Activated CD4-positive, alpha-beta T cell treated with anti-CD3 and anti-CD28 coated beads, Interleukin-2, Interleukin-4, amounts not matched to agents 100 ng/mL and 50 ng/mL, durations not matched to agents 16 hours and 8 hours (primary cell): ENCODE data around the gene LRFN2.

Experiments used
- DNase-seq: peaks from one replicate; pipeline ENCODE4 v3.0.0-alpha.2; 2020; ENCODE audit warnings: low spot score

The LRFN2 gene

DNA sequence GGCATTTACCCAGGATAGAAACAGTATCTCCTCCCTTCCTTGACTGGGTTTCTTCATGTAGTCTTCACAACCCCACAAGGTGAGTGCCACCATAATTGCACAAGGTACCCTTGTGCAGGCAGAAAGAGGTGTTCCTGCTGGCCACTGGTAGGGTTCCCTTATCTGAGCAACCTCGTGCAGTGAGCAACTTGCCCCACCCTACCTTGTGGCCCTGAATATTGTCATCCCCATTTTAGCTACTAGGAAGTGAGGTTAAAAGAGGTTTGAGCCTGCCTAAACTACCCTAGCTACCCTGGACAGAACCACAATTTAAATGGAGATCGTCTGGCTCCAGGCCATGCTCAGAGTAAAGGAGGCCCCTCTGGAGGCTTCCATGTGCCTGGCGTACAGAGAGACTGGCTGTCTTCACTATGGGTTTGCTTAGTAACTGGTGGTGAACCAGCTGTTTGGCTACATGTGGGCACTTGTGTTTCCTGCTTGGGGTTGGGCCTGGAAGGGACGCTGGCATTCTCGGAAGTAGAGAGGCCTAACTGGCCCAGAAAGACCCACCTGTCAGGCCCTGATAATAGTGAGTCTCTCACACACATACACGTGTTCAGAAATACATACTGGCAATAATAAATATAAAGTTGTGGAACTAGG is 148.8 kb downstream of the LRFN2 start:
- DNase-seq: no peak

DNA sequence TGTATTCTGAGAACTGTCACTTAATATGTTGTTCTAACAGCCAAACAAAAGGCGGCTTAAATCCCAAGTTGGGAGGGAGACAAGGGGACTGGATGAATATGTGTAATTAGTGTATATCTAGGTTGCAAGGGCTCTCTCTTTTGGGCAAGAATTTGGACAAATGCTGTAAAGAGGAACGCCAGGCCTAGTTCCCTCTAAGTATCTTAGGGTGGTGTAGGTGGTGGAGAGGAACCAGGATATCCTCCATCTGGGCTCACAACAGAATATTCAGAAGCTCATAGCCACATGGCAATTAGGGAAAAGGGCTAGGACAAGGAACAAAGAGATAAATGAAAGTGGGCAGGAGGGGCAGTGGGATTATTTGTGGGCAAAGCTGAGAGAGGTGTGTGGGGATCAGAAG is 149.5 kb downstream of the LRFN2 start:
- DNase-seq: no peak

DNA sequence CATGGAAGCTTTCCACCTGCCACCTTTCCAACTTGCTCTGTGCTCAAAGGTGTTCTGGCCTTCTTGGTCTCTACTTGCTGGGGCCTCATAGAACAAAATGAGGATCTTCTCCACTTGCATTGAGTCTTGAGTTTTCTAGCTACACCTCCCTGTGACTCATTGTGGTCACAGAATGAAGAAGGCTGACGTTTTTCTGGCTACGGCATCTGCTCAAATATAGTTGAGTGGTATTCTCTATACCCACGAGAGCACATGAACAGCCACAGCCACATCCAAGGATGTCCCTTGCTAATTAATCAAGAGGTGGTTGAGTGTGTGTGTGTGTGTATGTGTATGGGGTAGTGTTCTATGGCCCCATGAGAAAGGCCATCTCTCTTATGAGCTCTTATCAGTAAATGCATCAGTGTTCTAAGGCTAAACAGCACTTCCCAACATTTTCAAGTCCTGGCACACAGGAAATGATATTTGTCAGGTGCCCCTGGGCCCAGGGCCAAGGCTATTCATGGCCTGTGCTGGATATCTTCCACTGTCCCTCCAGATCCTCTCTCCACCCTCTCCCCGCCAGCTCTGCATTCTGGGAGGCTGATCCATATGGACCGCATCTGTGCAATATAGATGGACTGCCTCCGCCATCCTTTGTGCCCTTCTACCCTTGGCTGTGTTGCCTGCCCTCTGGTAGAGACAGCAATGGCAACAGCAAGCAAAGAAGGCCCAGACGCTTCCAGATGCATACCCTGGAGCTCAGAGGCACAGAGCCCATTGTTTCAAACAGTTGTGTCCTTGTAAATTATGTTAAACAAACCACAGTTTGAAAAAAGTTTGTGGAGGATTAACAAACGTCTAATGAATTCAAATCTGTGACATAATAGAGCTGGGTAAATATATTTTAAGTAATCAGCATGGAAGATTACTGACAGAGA is 150.2 kb downstream of the LRFN2 start:
- DNase-seq: peak; percentile 29

DNA sequence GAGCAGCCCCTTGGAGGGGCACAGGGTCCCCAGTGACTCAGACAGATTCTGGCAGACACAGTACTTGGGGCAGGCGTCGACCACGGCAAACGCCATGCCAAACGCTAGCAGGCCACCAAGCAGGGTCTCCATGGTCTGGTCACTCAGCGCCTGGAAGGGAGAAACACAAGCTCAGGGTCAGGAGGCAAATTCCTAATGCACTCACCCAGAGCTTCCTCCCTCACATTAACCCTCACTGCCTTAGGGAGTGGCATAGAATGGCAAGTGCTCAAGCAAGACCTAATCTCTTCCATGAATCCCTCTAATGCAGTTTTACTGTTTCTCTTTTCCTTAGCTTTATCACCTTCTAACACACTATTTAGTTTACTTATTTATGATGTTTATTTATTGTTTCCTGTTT is 154.2 kb downstream of the LRFN2 start:
- no peak for DNase-seq

DNA sequence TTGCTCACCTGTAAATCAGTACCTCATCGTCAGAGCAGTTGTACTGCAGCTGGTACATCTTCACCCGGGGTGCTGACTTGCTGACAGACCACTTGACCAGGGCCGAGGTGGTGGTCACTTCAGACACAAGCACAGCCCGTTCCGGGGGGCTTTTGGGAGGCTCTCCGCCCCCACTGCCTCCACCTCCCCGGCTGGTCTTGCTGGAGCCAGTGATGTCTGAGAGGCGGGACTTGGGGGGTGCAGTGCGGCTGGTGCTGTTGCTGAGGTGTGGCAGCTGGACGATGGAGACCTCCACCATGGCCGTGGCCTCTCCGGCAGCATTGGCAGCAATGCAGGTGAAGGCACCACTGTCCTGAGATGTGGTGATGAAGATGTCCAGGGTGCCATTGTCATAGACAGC is 155.5 kb downstream of the LRFN2 start:
- DNase-seq: no peak

DNA sequence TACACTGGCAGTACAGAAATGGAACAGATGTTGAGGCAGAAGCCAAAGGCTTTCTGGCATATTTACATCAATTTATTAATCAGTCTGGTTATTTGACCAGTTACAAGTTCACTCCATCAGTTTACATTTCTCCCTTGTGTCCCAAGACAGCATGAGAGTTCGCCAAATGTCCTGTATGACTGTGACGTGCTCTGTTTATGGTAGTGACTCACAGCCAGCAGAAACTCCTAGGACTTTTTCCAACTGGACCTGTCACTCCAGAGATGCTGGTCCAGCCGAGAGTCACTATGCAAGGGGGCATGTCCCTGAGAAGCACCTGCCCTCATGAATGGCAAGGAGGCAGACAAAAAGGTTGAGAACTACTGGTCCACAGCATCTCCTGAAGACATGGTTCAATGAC is 160.0 kb downstream of the LRFN2 start:
- no peak for DNase-seq

DNA sequence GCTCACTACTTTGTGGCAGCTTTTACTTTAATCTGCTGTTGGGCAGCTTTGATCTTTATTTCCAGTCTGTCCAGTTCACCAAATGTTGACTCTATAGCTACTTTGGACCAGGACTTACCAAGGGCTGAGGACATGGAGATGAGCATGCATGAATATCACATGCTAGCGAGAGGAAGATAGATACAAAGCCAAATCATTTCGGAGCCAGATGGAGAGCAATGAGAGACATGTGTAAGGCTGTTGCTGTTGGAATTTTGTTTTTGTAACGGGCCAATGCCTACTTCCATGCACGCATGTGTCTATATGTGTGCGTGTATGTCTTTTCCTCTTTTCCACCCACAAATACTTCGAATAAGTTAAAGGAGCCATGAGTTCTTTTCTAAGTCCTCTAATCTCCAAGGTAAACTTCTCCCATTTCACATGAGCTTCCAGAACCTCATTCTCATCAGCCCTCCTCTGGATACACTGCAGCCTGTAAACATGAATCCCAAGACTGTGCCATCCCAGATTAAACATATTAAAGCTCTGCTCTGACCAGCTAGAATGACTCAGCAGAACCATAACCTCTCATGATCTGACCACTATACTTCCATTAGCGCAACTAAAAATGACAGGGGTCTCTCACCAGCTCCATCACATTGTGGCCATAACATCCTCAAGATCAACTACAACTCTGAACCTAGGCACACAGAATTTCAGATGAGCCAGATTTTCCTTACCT is 160.7 kb downstream of the LRFN2 start:
- DNase-seq: no peak

DNA sequence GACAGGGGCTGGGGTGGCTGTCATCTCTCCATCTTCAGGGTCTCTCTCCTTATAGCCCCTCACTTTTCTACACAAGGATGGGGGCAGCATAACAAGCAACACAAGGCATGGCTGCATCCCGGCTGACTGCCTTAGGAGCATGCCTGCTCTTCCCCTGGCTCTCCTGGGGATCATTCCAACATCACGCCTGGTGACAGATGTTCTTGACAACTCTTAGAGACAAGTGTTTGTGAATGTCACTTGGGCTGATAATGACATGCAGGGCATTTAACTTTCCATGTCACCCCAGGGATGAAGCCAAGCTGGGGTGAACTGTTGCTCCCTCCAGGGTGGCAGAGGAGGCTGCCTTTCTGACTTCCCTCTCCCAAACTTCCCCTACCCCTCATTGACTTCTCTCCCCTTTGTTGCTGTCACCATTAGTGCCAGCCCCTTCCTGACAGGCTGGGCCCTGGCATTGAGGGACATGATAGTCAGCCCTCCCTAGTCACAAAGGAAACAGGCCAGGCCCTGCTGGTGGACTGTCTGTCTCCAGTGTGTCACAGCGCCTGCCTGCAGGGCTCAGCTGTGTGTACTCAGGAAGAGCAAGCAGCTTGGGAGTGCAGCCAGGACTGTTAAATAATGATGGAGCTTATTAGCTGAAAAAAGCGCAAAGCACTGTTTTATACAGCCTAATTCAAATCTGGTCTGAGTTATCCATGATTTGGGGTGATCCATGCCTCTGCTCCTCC is 161.8 kb downstream of the LRFN2 start:
- DNase-seq: no peak

DNA sequence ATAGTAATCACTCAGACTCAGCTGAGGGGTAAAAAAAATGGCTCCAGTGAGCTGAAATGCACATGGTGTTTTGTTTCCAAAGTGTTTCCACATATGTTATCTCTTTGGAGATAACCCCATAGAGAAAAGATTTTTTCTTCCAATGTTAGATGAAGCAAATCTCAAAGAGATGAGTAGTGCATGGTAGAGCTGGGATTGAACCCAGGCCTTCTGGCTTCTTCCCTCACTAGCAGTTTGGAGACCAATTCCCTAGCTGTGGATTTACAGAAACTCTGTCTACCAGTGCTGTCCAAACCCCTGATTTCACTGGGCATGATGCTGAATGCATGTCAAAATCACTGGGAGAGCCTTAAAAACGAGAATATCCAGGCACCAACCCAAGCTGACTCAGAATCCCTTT is 165.1 kb downstream of the LRFN2 start:
- no peak for DNase-seq

DNA sequence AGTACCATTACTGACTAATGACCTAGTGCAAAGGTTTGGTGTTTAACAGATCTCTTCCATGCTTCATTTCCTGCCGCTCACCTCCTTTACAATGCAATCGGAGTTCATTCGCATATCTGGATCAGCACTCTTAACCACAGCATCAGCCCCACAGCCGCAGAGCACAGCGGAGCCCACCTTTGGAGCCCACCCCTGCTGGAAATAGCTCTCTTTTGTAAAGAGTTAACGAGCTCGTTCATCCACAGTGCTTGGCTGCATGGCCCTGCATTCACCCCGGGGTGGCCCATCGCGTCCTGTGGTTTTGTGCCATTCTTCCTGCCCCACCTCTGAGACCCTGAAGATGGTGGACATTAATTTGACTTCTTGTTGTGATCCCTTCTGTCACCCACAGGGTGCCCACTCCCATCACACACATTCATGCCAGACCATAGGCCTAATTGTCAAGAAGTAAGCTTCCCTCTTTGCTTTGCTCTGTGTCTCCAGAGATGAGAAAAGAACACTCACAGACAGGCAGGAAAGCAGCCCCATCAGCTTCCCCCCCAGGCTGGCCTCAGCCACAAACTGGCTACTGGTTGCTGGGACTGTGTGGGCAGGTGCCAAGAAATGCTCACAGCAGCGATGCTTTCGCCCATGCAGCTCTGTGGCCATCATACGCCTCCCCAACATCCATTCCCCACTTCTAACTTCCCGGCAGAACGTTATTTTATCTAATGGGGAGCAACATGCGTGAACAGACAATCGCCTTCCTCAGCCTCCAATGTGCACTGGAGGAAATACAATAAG is 167.0 kb downstream of the LRFN2 start:
- no peak for DNase-seq

DNA sequence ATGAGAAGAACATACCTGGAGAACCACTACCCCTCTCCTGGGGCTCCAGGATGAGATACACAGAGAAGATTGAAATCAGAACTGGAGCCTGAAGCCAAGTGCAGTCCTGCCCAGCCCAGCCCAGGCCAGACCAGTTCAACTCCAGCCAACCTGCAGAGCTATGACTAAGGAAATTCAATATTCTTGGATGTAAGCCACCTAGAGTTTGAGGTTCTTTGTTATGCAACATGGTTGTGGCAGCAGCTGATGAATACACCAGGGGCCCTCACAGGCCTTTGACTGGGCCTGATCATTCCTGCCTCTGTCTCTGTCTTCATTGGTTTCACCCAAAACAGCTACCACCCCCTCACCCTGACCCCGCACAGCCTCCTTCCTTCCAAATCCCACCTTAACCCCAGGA is 167.8 kb downstream of the LRFN2 start:
- no peak for DNase-seq

DNA sequence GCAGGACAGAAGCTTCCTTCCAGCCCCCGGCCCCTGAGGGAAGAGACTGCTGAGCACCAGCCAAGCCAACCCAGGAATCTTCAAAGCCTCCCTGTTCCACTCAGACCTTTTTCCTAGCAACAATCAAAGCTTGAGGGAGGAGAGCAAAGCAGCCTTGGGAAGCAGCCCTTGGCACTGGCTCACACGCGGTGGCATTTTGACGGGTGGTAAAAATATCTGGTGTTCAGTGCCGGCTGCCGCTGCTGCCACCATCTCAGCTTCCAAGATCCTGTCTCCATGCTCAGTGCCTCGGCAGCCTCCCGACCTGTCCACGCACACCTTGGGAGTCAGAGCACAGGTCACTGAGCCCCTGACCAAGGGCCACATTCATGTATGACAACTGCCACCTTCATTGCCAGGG is 170.1 kb downstream of the LRFN2 start:
- DNase-seq: no peak

DNA sequence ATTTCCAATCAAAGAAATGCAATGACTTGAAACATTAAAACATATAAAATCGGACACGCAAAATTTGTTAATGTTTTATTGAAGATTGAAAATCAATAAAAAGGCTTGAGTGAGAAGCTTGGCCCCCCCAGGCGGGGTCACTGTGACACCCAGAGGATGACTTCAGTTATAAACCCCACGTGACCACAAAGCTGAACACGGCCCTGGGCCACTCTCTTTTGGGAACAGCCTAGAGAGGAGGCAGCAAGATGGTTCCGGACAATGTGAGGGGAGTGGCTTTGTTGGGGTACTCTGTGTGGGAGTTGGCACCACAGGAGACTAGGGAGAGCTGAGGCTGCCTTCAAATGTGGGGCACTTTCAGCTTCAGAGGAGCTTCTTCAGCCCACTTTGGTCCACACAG is 172.5 kb downstream of the LRFN2 start:
- DNase-seq: no peak

DNA sequence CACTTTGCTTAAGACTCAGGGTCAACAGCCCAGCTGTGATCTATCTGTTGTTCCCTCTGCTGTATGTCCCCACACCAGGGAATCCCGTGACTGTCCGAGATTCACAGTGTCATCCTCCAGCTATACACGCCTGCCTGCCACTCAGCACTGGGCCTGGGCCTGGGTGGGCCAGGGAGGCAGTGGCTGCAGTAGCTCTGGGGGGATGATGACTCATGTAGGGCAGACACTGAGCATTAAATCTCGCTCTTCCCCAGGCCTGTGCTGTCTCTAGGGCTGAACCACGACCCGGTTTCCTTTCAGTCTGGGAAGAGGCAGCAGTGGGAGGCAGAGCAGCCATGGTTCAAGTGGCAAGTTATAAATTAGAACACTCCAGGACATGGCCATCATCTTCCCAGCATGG is 173.9 kb downstream of the LRFN2 start:
- no peak for DNase-seq

DNA sequence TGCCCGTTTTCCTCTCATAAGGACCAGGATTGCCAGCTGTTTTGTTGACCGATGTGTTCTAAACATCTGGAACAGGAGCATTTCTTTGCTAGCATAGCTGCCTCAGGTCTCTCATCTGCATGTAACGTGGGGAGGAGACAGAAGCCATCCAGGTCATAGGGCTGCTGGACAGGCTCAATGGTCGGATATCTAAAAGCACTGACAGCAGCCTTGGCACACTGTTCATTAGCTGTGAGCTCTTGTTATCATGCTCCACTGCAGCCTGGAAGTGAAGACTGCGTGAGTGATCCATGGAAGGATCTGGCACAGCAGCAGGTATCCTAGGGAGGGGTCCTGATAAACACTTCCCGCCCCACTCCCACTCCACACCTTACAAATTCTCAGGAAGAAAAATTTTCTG is 175.3 kb downstream of the LRFN2 start:
- no peak for DNase-seq

DNA sequence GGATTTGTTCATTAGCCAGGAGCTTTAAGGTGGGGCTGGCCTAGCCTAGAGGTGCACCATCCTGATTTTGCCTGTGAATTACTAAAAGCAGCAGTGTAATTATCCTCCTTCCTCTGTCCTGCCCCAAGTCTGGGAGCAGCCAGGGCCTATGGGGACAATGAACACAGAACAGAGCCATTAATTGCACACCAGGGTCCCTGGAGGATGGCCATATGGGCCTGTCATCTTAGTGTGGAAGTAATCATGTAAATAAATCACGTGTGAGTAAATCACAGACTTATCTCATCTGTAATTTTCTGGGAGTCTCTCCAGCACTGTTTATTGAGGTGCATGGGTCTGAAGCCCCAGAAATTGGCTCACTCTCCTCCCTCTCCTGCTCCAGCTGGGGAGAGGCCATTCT is 176.3 kb downstream of the LRFN2 start:
- DNase-seq: no peak

DNA sequence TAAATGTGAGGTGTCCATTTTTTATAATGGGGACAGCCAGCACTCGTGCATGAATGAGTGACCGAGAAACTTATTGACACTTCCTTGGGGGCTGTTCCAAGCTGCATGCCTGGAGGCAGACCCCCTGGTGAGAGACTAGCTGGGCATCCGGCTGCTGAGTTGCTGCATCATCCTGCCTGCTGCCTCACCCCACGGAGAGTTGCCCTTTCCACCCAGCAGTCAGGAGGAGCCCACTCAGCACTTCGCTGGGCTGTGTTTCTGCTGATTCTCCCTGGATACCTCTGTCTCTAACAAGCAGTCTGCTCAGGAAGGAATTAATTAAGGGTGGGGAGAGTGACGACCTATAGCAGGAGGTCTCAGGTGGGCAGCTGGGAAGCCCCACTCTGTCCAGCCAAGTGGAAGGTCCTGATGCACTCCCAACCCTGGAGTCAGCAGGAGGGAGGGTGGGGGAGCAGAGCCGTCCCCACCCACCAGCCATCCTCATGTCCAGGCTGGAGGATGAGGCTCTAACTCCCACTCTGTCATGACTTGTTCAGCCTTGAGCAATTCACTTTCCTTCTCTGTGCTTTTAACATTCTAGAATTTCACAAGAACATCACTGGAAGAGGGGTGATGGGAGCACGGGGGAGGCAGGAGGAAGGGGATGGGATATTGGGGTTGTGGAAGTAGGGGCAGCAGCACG is 177.3 kb downstream of the LRFN2 start:
- no peak for DNase-seq

DNA sequence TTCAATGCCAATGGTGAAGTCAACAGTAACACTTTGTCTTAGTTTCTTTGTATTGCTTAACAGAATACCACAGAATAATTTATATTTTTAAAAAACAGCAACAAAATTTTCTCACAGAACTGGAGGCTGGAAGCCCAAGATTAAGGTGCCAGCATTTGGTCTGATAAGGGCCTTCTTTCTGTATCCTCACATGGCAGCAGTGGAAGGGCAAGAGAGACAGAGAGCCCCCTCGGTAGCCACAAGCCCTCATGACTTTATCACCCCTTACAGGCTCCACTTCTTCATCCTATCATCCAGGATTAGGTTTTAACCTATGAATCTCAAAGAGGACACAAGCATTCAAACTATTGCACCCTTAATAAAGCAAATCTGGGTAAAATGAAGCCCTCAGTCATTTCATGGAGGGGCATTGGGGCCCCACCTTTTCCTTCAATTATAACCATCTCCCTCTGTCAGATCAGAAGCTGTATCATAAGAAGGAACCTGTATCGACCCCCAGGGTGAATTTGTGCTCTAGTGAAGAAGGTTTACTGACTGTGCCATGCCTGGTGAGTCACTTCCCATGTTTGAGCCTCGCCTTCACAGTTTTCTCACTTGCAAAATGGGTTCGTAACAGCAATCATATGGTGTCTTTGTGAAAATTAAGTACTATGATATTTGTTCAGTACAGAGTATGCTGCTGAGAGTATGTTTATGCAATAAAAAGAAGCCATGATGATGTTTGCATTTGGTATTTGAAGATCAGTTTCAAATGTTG is 178.2 kb downstream of the LRFN2 start:
- no peak for DNase-seq

DNA sequence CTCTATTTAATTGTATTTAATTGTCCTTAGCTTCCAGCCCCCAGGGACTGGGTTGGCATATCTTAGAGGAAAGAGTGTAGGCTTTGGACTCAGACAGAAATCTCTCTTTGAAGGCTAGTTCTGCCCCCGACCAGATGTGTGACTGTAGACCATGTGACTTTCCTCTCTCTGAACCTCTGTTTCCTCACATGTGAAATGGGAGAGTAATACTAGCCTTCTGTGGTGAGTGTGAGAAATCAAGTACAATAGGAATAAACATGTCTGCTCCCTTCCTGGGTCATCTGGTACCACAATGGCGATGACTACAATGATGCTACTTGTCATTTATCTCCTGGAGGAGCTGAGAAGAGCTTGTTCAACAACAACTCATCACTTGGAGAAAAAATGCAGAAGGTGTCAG is 179.9 kb downstream of the LRFN2 start:
- no peak for DNase-seq

DNA sequence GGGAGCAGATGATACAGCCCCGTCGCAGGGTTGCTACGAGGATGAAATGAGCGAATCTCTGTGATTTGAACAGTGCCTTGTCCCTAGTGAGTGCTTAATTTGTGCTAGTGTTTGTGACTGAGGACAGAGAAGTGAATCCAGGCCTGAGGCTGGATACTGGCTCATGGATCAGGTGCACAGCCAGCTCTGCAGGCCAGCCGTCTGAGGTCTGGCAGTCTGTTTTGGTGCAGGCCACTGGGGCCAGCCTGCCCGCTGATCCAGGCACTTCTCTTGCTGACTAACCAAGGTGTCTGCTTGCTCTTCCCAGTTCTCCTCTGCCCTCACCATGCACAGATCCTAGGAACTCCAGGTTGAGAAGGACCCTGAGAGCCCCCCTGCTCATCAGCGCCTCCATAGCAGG is 181.0 kb downstream of the LRFN2 start:
- DNase-seq: no peak
